Measurements from ENCODE around the gene DRAP1. TPM values are rescaled to one million over a fixed set of nuclear protein-coding genes. Genes with fewer than 3 reads are reported as not detected.

DRAP1 gene
- total RNA-seq, 1 experiment from 2014 or later = 105 TPM

DNA sequence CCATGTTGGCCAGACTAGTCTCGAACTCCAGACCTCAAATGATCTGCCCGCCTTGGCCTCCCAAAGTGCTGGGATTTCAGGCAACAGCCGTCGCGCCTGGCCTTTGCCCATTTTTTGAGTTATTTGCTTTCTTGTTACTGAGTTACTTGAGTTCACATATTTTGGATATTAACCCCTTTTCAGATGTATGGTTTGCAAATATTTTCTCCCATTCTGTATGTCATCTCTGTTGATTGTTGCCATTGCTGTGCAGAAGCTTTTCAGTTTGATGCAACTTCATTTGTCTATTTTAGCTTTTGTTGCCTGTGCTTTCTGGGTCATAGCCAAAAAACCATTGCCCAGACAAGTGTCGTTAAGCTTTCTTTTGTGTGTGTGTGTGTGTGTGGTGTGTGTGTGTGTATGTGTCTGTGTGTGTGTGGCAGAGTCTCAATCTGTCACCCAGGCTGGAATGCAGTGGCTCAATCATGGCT, 32.9 kb downstream of the DRAP1 start:
- no peak overlapping the region for H3K4ac ChIP-seq (ENCODE audit: low read depth, low read length)
- H3K18ac ChIP-seq (ENCODE audit: insufficient read length, low read depth, low read length) = no peak overlapping the region
- H3K79me1 ChIP-seq (ENCODE audit: insufficient read depth, low read depth, low read length, poor library complexity, severe bottlenecking) = no peaks in the 10 kb centered on the region
- peaks cover 0 to 22% (median 2%) of the 10 kb centered on the region in 3 experiments; a peak in 4 of 7 replicates for H3K36me3 Mint-ChIP-seq (ENCODE audit: insufficient read depth in 1 of 3, low read depth in 3 of 3)
- H3K79me2 ChIP-seq (ENCODE audit: insufficient read depth, low read length) = no peaks in the 10 kb centered on the region
- H2AK5ac ChIP-seq (ENCODE audit: insufficient read length, low read length) = no peak overlapping the region
- no peak for DNase-seq
- TF ChIP-seq CTCF (conservative IDR thresholded peaks at IDR 0.05) = no peak
- no peak overlapping the region for H3K4me2 ChIP-seq (ENCODE audit: insufficient read depth, insufficient read length, low read length)
- no peak overlapping the region for H2BK12ac ChIP-seq (ENCODE audit: insufficient read length, low read depth, low read length)
- no peak overlapping the region for H3K56ac ChIP-seq (ENCODE audit: insufficient read length, low read depth, low read length)
- H4K20me1 ChIP-seq (ENCODE audit: control insufficient read depth, insufficient read depth, insufficient read length) = no peaks in the 10 kb centered on the region
- peaks cover under 1% of the 10 kb centered on the region; the same call in 1 of the 2 replicates for H3K4me1 ChIP-seq (ENCODE audit: insufficient read depth, low read length)
- H2BK20ac ChIP-seq (ENCODE audit: low read depth, low read length, poor library complexity, severe bottlenecking) = no peak overlapping the region
- no peak overlapping the region for H4K8ac ChIP-seq (replicated peaks; ENCODE audit: insufficient read length, low read depth, low read length)
- no peaks in the 10 kb centered on the region for H3K27me3 ChIP-seq (ENCODE audit: insufficient read depth, low read length)
- H3K23ac ChIP-seq (ENCODE audit: insufficient read length, low read depth, low read length) = no peak overlapping the region
- no peak overlapping the region for H3T11ph ChIP-seq (ENCODE audit: low read length)
- H3K14ac ChIP-seq (ENCODE audit: insufficient read depth, low read length) = no peak overlapping the region
- H2BK5ac ChIP-seq (ENCODE audit: insufficient read length, low read length) = no peak overlapping the region
- no peaks in the 10 kb centered on the region for H3K9me3 ChIP-seq (ENCODE audit: control insufficient read depth, low read depth, low read length)
- H3K4me3 Mint-ChIP-seq = no peak overlapping the region
- no peak overlapping the region for H2AFZ ChIP-seq (ENCODE audit: low read length)
- peaks cover 4% of the 10 kb centered on the region for H3K27me3 Mint-ChIP-seq (ENCODE audit: low read depth)
- no peak overlapping the region for H2BK15ac ChIP-seq (ENCODE audit: low read depth, low read length)
- H4K91ac ChIP-seq (ENCODE audit: insufficient read length, low read depth, low read length) = no peak overlapping the region
- H3K4me1 Mint-ChIP-seq = peaks cover 3 to 5% of the 10 kb centered on the region in 2 experiments
- no peaks in the 10 kb centered on the region for H3K23me2 ChIP-seq (ENCODE audit: insufficient read length, low read depth, low read length, poor library complexity, severe bottlenecking)
- H3K9me3 Mint-ChIP-seq = no peaks in the 10 kb centered on the region; a peak in 1 of 5 replicates
- H4K5ac ChIP-seq (ENCODE audit: insufficient read length, low read depth, low read length) = no peak overlapping the region
- WGBS (ENCODE audit: extremely low coverage, insufficient read length, low lambda C conversion rate) = no CpG with 5 or more reads among the region's 6 CpGs
- peak overlapping the region in 1 of 3 experiments; percentile 44; a peak in 1 of 7 replicates for H3K27ac Mint-ChIP-seq
- no peak overlapping the region for H2BK120ac ChIP-seq (ENCODE audit: low read depth, low read length, poor library complexity, severe bottlenecking)
- no peak overlapping the region for H3K27ac ChIP-seq (ENCODE audit: insufficient read length, low read depth, low read length)
- H3K9ac ChIP-seq (ENCODE audit: extremely low read depth, insufficient read length, low read length) = no peak overlapping the region

Data from H9 (cell line).